RWPE2 (cell line): ENCODE measurements around the gene ADAMTSL2.

Source experiments
- ATAC-seq: fragments of 200-7000 bp; cut with Tn5 transposase; 3 replicates; pipeline ENCODE4 v1.9.1; 2021; ENCODE audit warnings: low read depth
- DNase-seq: peaks from one replicate; pipeline ENCODE4 v3.0.0-alpha.2; 2020; ENCODE audit warnings: low spot score
- H3K27ac ChIP-seq: fragments of 450-650 bp; 2 replicates; pipeline ENCODE4 v1.5.1; 2017; ENCODE audit warnings: mild to moderate bottlenecking; ENCODE audit not compliant: poor library complexity, severe bottlenecking
- H3K27me3 ChIP-seq: fragments of 250-450 bp; sonication (Bioruptor Pico); 2 replicates; pipeline ENCODE4 v1.5.1; 2021; ENCODE audit warnings: mild to moderate bottlenecking, moderate library complexity; ENCODE audit not compliant: insufficient read depth, poor library complexity, severe bottlenecking
- H3K36me3 ChIP-seq: fragments of 250-450 bp; sonication (Bioruptor Pico); 2 replicates; pipeline ENCODE4 v1.5.1; 2020; ENCODE audit warnings: low read depth, mild to moderate bottlenecking, moderate library complexity
- H3K4me1 ChIP-seq: fragments of 250-450 bp; sonication (Bioruptor Pico); 2 replicates; pipeline ENCODE4 v1.5.1; 2021; ENCODE audit warnings: mild to moderate bottlenecking, moderate library complexity; ENCODE audit not compliant: insufficient read depth, poor library complexity, severe bottlenecking
- H3K4me3 ChIP-seq: fragments of 250-450 bp; sonication (Bioruptor Pico); 2 replicates; pipeline ENCODE4 v1.5.1; 2021; ENCODE audit warnings: mild to moderate bottlenecking, moderate library complexity; ENCODE audit not compliant: severe bottlenecking
- H3K9me3 ChIP-seq: fragments of 250-450 bp; sonication (Bioruptor Pico); 2 replicates; pipeline ENCODE4 v1.5.1; 2021; ENCODE audit warnings: mild to moderate bottlenecking, moderate library complexity; ENCODE audit not compliant: severe bottlenecking
- CTCF ChIP-seq: fragments of 450-650 bp; IDR thresholded peaks from one replicate; pipeline ENCODE4 v1.5.1; 2017; ENCODE audit warnings: mild to moderate bottlenecking, moderate library complexity; ENCODE audit not compliant: poor library complexity, severe bottlenecking

The ADAMTSL2 gene

GRCh38 chr9:133518200-133518599 is 16.3 kb upstream of the ADAMTSL2 start:
- TF ChIP-seq CTCF, result no peak
- Histone ChIP-seq H3K4me3 (no peak overlapping the region), H3K27me3 (no peaks in the 10 kb centered on the region), H3K27ac (no peak overlapping the region), H3K9me3 (no peaks in the 10 kb centered on the region), H3K36me3 (no peaks in the 10 kb centered on the region), H3K4me1 (no peaks in the 10 kb centered on the region)
- ATAC-seq (no peak), DNase-seq (no peak)

- DNase-seq (no peak), ATAC-seq (no peak)
- no peaks in the 10 kb centered on the region for H3K4me1 ChIP-seq
- H3K27ac ChIP-seq, result no peak overlapping the region
- H3K9me3 ChIP-seq, result no peaks in the 10 kb centered on the region
- no peaks in the 10 kb centered on the region for H3K27me3 ChIP-seq
- H3K36me3 ChIP-seq, result no peaks in the 10 kb centered on the region
- H3K4me3 ChIP-seq, result no peak overlapping the region
- no peak for TF ChIP-seq CTCF
These were observed 15.6 kb upstream of the ADAMTSL2 start for GRCh38 chr9:133518706-133519449.

- DNase-seq (no peak), ATAC-seq (peak; percentile 16; the same call in 2 of the 3 replicates)
- no peak for TF ChIP-seq CTCF
- Histone ChIP-seq H3K36me3 (no peaks in the 10 kb centered on the region), H3K27ac (no peak overlapping the region), H3K4me3 (no peak overlapping the region), H3K4me1 (no peaks in the 10 kb centered on the region), H3K9me3 (no peaks in the 10 kb centered on the region), H3K27me3 (no peaks in the 10 kb centered on the region)
These were observed 14.8 kb upstream of the ADAMTSL2 start for GRCh38 chr9:133519693-133520092.

DNA sequence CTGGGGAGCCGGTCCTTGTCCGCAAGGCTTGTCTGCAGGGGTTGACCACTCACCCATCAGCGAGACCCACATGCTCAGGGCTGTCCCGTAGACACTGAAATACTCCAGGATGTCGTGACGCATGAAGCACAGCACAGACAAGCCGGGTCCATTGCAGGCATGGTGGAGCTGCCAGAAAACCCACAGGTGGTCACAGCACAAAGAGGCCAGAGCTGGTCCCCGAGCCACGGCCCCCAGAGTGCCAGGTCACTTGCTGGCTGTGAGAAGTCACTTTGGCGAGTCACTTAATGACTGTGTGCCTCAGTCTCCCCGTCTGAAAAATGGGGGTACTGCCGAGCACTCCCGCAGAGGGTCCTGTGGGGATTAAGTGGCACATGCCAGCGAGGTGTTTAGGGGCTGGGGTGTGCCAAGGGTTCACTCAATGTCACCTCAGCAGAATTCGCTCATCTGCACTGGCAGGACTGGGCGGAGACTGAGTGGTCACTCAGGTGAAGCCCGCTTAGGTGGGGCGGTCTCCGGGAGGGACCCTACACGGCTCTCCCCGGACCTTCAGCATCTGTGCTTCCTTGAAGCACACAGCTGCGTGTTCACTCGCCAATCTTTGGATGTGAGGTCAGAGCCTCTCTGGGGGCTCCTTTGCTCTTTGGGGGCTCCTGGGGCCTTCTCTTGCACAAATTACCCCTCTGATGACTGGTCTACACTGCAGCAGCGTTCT is 14.2 kb upstream of the ADAMTSL2 start:
- no peak overlapping the region for H3K4me3 ChIP-seq
- ATAC-seq (no peak), DNase-seq (no peak)
- no peaks in the 10 kb centered on the region for H3K9me3 ChIP-seq
- TF ChIP-seq CTCF, result no peak
- H3K27ac ChIP-seq, result no peak overlapping the region
- no peaks in the 10 kb centered on the region for H3K27me3 ChIP-seq
- no peaks in the 10 kb centered on the region for H3K4me1 ChIP-seq
- no peaks in the 10 kb centered on the region for H3K36me3 ChIP-seq
